SU-DHL-6 (cell line): ENCODE measurements around the gene CNFN.

Source experiments
- H2AFZ ChIP-seq: fragments of 200-600 bp; sonication (generic); 2 replicates; pipeline ENCODE4 v1.6.1; 2014; ENCODE audit warnings: low read depth, mild to moderate bottlenecking, moderate library complexity, mixed read lengths, antibody characterized with exemption, low read length; ENCODE audit not compliant: severe bottlenecking
- H3F3A ChIP-seq: fragments of 200-600 bp; shearing (Covaris generic); 2 replicates; pipeline ENCODE4 v1.6.0; 2016; ENCODE audit warnings: antibody characterized with exemption, mild to moderate bottlenecking; ENCODE audit not compliant: insufficient read depth
- H3K27ac ChIP-seq: fragments of 200-600 bp; sonication (generic); 2 replicates; pipeline ENCODE4 v1.5.1; 2016; ENCODE audit warnings: low read depth, mild to moderate bottlenecking, low read length, moderate library complexity, mixed read lengths
- H3K27me3 ChIP-seq: fragments of 200-600 bp; sonication (generic), shearing (Covaris generic); 2 replicates; pipeline ENCODE4 v1.6.0; 2014; ENCODE audit warnings: mild to moderate bottlenecking, low read length
- H3K36me3 ChIP-seq: fragments of 200-600 bp; sonication (generic); 2 replicates; pipeline ENCODE4 v1.6.1; 2014; ENCODE audit warnings: mild to moderate bottlenecking, low read length, mixed read lengths
- H3K4me2 ChIP-seq: fragments of 300-600, 200-600 bp; shearing (Covaris generic), sonication (generic); 2 replicates; pipeline ENCODE4 v1.6.0; 2014; ENCODE audit warnings: low read length, low read depth, mild to moderate bottlenecking; ENCODE audit not compliant: poor library complexity, severe bottlenecking
- H3K4me3 ChIP-seq: fragments of 200-600 bp; sonication (generic); 2 replicates; pipeline ENCODE4 v1.5.1; 2014; ENCODE audit warnings: antibody characterized with exemption, low read length, mild to moderate bottlenecking, mixed read lengths; ENCODE audit not compliant: insufficient read depth, poor library complexity, severe bottlenecking
- H3K79me2 ChIP-seq: fragments of 200-600 bp; sonication (generic); 2 replicates; pipeline ENCODE4 v1.6.1; 2014; ENCODE audit warnings: mild to moderate bottlenecking, low read length, moderate library complexity; ENCODE audit not compliant: insufficient read depth
- H3K9ac ChIP-seq: fragments of 200-600 bp; sonication (generic); 2 replicates; pipeline ENCODE4 v1.7.0; 2014; ENCODE audit warnings: mild to moderate bottlenecking, low read length
- H3K9me2 ChIP-seq: fragments of 200-600 bp; sonication (generic); replicated peaks from 2 replicates; pipeline ENCODE4 v1.6.1; 2014; ENCODE audit warnings: low read length; ENCODE audit not compliant: insufficient read depth
- H3K9me3 ChIP-seq: fragments of 200-600 bp; sonication (generic); 2 replicates; pipeline ENCODE4 v1.6.1; 2014; ENCODE audit warnings: low read length, mixed read lengths; ENCODE audit not compliant: insufficient read depth
- H4K20me1 ChIP-seq: fragments of 200-600 bp; sonication (generic); 2 replicates; pipeline ENCODE4 v1.6.1; 2014; ENCODE audit warnings: low read depth, mild to moderate bottlenecking, antibody characterized with exemption, low read length, moderate library complexity, mixed read lengths
- CTCF ChIP-seq: fragments of 200-600 bp; sonication (generic); IDR thresholded peaks from one replicate; pipeline ENCODE4 v1.5.1; 2017; ENCODE audit warnings: antibody characterized with exemption, mild to moderate bottlenecking, low read length, moderate library complexity; ENCODE audit not compliant: insufficient read depth, poor library complexity, severe bottlenecking
- EZH2phosphoT487 ChIP-seq: fragments of 200-600 bp; sonication (generic), shearing (Covaris generic); conservative IDR thresholded peaks from 2 replicates; pipeline ENCODE4 v1.6.1; 2018; ENCODE audit warnings: mild to moderate bottlenecking, antibody characterized with exemption, low read length, moderate library complexity, mixed read lengths

CNFN gene

GRCh38 chr19:42423462-42424344, 33.6 kb upstream of the CNFN start:
- Histone ChIP-seq H3K9me3 (no peaks in the 10 kb centered on the region), H4K20me1 (no peaks in the 10 kb centered on the region), H3K79me2 (peaks cover 16% of the 10 kb centered on the region), H3K9me2 (no peaks in the 10 kb centered on the region), H3K9ac (peak overlapping the region; percentile 69), H2AFZ (peak overlapping the region; percentile 70), H3K27ac (peak overlapping the region; percentile 80), H3K27me3 (no peaks in the 10 kb centered on the region), H3K36me3 (no peaks in the 10 kb centered on the region), H3F3A (no peaks in the 10 kb centered on the region), H3K4me2 (peak overlapping the region; percentile 71), H3K4me3 (peak overlapping the region; percentile 64)
- TF ChIP-seq CTCF (no peak), EZH2phosphoT487 (no peak)

- Histone ChIP-seq H4K20me1 (no peaks in the 10 kb centered on the region), H3K4me3 (peak overlapping the region; percentile 64), H3K27me3 (no peaks in the 10 kb centered on the region), H3K9me3 (no peaks in the 10 kb centered on the region), H3K79me2 (peaks cover 16% of the 10 kb centered on the region), H3K4me2 (peak overlapping the region; percentile 71), H3K36me3 (no peaks in the 10 kb centered on the region), H3F3A (no peaks in the 10 kb centered on the region), H3K9ac (peak overlapping the region; percentile 69), H3K9me2 (no peaks in the 10 kb centered on the region), H2AFZ (peak overlapping the region; percentile 70), H3K27ac (peak overlapping the region; percentile 80)
- TF ChIP-seq EZH2phosphoT487 (no peak), CTCF (no peak)
Measured at GRCh38 chr19:42422901-42423461, 32.9 kb upstream of the CNFN start.

GRCh38 chr19:42422092-42422900, 32.2 kb upstream of the CNFN start:
- no peaks in the 10 kb centered on the region for H3K9me3 ChIP-seq
- TF ChIP-seq CTCF (no peak), EZH2phosphoT487 (no peak)
- H3K79me2 ChIP-seq = peaks cover 16% of the 10 kb centered on the region
- H3K4me3 ChIP-seq = peak overlapping the region; percentile 64
- no peaks in the 10 kb centered on the region for H4K20me1 ChIP-seq
- no peaks in the 10 kb centered on the region for H3K36me3 ChIP-seq
- no peaks in the 10 kb centered on the region for H3K27me3 ChIP-seq
- H3F3A ChIP-seq = no peaks in the 10 kb centered on the region
- no peaks in the 10 kb centered on the region for H3K9me2 ChIP-seq
- H3K27ac ChIP-seq = peak overlapping the region; percentile 80
- H2AFZ ChIP-seq = peak overlapping the region; percentile 70
- peak overlapping the region; percentile 69 for H3K9ac ChIP-seq
- peak overlapping the region; percentile 71 for H3K4me2 ChIP-seq
